IMR-90 (cell line): ENCODE measurements around the gene PRSS38.

Experiments
- BHLHE40 ChIP-seq: fragments of 150-350 bp; IDR thresholded peaks from 2 replicates; pipeline ENCODE4 v1.6.1; 2016; ENCODE audit warnings: mild to moderate bottlenecking, low read depth, low read length
- CTCF ChIP-seq: conservative IDR thresholded peaks from 2 replicates; pipeline ENCODE4 v1.5.1; 2012; ENCODE audit warnings: mild to moderate bottlenecking, low read depth, low read length, improper control_type of control experiment
- FOS ChIP-seq: fragments of 150-350 bp; IDR thresholded peaks from 2 replicates; pipeline ENCODE4 v1.6.1; 2016; ENCODE audit warnings: low read depth, low read length
- MAFK ChIP-seq: IDR thresholded peaks from 2 replicates; pipeline ENCODE4 v1.6.1; 2012; ENCODE audit warnings: low read depth, low read length, improper control_type of control experiment
- MAZ ChIP-seq: IDR thresholded peaks from 2 replicates; pipeline ENCODE4 v1.6.1; 2012; ENCODE audit warnings: low read depth, mild to moderate bottlenecking, low read length, improper control_type of control experiment, moderate library complexity, borderline replicate concordance
- MXI1 ChIP-seq: IDR thresholded peaks from 2 replicates; pipeline ENCODE4 v1.6.1; 2012; ENCODE audit warnings: low read depth, mild to moderate bottlenecking, low read length, moderate library complexity, borderline replicate concordance
- POLR2A ChIP-seq: IDR thresholded peaks from 2 replicates; pipeline ENCODE4 v1.6.1; 2012; ENCODE audit warnings: mild to moderate bottlenecking, low read depth, low read length
- RCOR1 ChIP-seq: IDR thresholded peaks from 2 replicates; pipeline ENCODE4 v1.6.1; 2012; ENCODE audit warnings: mild to moderate bottlenecking, low read length, improper control_type of control experiment; ENCODE audit not compliant: insufficient replicate concordance
- RFX5 ChIP-seq: IDR thresholded peaks from 2 replicates; pipeline ENCODE4 v1.8.0; 2012; ENCODE audit warnings: low read depth, mild to moderate bottlenecking, low read length, moderate library complexity
- SMC3 ChIP-seq: fragments of 150-350 bp; IDR thresholded peaks from 2 replicates; pipeline ENCODE4 v1.6.1; 2016; ENCODE audit warnings: low read depth, mild to moderate bottlenecking, antibody characterized with exemption, low read length, moderate library complexity
- TF ChIP-seq, protein P1 (sequence below): fragments of 150-350 bp; IDR thresholded peaks from 2 replicates; pipeline ENCODE4 v1.6.1; 2017; ENCODE audit warnings: mild to moderate bottlenecking, antibody characterized with exemption, low read length, low read depth
- TF ChIP-seq, protein P2 (sequence below): fragments of 150-350 bp; IDR thresholded peaks from 2 replicates; pipeline ENCODE4 v1.6.1; 2016; ENCODE audit warnings: low read depth, mild to moderate bottlenecking, low read length, moderate library complexity, borderline replicate concordance

DNA sequence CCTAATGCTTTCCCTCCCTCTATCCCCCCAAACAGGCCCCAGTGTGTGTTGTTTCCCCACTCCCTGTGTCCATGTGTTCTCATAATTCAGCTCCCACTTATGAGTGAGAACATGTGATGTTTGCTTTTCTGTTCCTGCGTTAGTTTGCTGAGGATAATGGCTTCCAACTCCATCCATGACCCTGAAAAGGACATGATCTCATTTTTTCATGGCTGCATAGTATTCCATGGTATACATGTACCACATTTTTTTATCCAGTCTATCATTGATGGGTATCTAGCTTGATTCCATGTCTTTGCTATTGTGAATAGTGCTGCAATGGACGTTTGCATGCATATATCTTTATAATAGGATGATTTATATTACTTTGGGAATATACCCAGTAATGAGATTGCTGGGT, 8.7 kb downstream of the PRSS38 start:
- TF ChIP-seq CTCF, result no peak
- TF ChIP-seq, protein P1, sequence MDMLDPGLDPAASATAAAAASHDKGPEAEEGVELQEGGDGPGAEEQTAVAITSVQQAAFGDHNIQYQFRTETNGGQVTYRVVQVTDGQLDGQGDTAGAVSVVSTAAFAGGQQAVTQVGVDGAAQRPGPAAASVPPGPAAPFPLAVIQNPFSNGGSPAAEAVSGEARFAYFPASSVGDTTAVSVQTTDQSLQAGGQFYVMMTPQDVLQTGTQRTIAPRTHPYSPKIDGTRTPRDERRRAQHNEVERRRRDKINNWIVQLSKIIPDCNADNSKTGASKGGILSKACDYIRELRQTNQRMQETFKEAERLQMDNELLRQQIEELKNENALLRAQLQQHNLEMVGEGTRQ, result no peak
- no peak for TF ChIP-seq RCOR1
- TF ChIP-seq FOS, result no peak
- TF ChIP-seq MXI1, result no peak
- TF ChIP-seq MAZ, result no peak
- TF ChIP-seq POLR2A, result no peak
- no peak for TF ChIP-seq BHLHE40
- no peak for TF ChIP-seq SMC3
- TF ChIP-seq, protein P2, sequence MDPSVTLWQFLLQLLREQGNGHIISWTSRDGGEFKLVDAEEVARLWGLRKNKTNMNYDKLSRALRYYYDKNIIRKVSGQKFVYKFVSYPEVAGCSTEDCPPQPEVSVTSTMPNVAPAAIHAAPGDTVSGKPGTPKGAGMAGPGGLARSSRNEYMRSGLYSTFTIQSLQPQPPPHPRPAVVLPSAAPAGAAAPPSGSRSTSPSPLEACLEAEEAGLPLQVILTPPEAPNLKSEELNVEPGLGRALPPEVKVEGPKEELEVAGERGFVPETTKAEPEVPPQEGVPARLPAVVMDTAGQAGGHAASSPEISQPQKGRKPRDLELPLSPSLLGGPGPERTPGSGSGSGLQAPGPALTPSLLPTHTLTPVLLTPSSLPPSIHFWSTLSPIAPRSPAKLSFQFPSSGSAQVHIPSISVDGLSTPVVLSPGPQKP, result no peak
- no peak for TF ChIP-seq MAFK
- no peak for TF ChIP-seq RFX5
